Measurements from ENCODE around the gene VCAN. TPM values are rescaled to one million over a fixed set of nuclear protein-coding genes. Genes with fewer than 3 reads are reported as not detected.

The VCAN gene
- total RNA-seq, 1 donor from 2014 or later, result 431 TPM

DNA sequence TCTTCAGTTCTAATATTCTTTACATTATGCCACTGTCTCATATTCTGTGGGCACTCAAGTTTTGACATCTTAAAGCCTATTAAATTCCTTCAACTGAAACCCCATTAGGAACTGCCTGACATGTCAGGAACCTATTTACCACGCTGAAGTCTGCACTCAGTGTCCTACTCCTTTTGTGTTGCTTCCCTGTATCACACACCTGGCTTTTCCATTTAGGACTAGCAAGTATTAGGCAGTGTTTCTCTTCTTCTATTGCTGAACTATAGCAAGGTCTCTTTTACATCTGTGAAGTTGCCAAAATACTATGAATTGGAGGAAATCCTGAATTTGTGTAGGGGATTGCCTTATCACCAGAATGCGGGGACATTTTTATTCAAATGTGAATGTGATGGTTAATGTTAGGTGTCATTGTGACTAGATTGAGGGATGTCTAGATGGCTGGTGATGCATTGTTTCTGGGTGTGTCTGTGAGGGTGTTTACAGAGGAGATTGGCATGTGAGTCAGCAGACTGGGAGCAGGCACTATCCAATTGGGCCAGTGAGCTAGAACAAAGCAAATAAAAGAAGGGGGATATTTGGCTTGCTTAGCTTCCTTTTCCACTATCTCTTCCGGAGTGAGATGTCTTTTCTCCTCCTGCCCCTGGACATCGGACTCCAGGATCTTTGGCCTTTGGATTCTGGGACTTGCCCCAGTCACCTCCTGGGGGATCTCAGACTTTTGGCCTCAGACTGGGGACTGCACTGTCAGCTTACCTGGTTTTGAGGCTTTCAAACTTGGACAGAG is 21.2 kb upstream of the VCAN start:
- H3K4me1 Mint-ChIP-seq (ENCODE audit: low read depth, unreplicated experiment), result peaks cover 2% of the 10 kb centered on the region
- Histone ChIP-seq H3K36me3 (ENCODE audit: insufficient read depth, low read length) (no peaks in the 10 kb centered on the region), H3K4me2 (ENCODE audit: low read length) (no peak overlapping the region), H3K4me1 (ENCODE audit: insufficient read depth, low read length) (no peaks in the 10 kb centered on the region), H3K9ac (ENCODE audit: low read length) (no peak overlapping the region), H4K20me1 (ENCODE audit: insufficient read depth, low read length) (no peaks in the 10 kb centered on the region), H3K9me3 (ENCODE audit: insufficient read depth, low read depth, low read length) (no peaks in the 10 kb centered on the region), H2AFZ (ENCODE audit: low read depth, low read length) (no peak overlapping the region), H3K79me2 (ENCODE audit: insufficient read depth, low read length) (no peaks in the 10 kb centered on the region), H3K27ac (ENCODE audit: low read depth, low read length) (no peak overlapping the region), H3K27me3 (ENCODE audit: insufficient read depth, low read length) (no peaks in the 10 kb centered on the region), H3K4me3 (ENCODE audit: insufficient read depth, low read depth, low read length) (no peak overlapping the region)
- TF ChIP-seq, protein P1, sequence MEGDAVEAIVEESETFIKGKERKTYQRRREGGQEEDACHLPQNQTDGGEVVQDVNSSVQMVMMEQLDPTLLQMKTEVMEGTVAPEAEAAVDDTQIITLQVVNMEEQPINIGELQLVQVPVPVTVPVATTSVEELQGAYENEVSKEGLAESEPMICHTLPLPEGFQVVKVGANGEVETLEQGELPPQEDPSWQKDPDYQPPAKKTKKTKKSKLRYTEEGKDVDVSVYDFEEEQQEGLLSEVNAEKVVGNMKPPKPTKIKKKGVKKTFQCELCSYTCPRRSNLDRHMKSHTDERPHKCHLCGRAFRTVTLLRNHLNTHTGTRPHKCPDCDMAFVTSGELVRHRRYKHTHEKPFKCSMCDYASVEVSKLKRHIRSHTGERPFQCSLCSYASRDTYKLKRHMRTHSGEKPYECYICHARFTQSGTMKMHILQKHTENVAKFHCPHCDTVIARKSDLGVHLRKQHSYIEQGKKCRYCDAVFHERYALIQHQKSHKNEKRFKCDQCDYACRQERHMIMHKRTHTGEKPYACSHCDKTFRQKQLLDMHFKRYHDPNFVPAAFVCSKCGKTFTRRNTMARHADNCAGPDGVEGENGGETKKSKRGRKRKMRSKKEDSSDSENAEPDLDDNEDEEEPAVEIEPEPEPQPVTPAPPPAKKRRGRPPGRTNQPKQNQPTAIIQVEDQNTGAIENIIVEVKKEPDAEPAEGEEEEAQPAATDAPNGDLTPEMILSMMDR (IDR thresholded peaks at IDR 0.05; ENCODE audit: insufficient read depth, low read depth, low read length), result no peak
- TF ChIP-seq EZH2 (IDR thresholded peaks at IDR 0.05; ENCODE audit: insufficient read depth, low read length), result no peak
- no peak overlapping the region for H3K27ac Mint-ChIP-seq (ENCODE audit: unreplicated experiment)
- DNase-seq (ENCODE audit: low read depth), result no peak
- H3K27me3 Mint-ChIP-seq (ENCODE audit: low read depth, unreplicated experiment), result peaks cover 3% of the 10 kb centered on the region
- H3K9me3 Mint-ChIP-seq (ENCODE audit: unreplicated experiment), result peaks cover 2% of the 10 kb centered on the region
- no peaks in the 10 kb centered on the region for H3K36me3 Mint-ChIP-seq (ENCODE audit: low read depth, unreplicated experiment)
- FAIRE-seq, result no peak
- no peak overlapping the region for H3K4me3 Mint-ChIP-seq (ENCODE audit: unreplicated experiment)

DNA sequence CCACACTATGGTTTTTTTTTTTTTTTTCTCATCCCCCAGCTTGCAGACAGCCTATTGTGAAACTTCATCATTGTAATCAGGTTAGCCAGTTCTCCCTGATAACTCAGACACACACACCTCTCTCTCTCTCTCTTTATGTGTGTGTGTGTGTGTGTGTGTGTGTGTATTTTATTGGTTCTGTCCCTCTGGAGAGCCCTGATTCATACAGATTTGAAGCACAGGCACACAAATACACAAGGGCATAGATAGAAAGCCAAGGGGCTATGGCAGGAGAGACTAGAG is 20.6 kb upstream of the VCAN start:
- FAIRE-seq (no peak), DNase-seq (ENCODE audit: low read depth) (no peak)
- Mint-ChIP-seq H3K9me3 (ENCODE audit: unreplicated experiment) (peaks cover 2% of the 10 kb centered on the region), H3K4me3 (ENCODE audit: unreplicated experiment) (no peak overlapping the region), H3K4me1 (ENCODE audit: low read depth, unreplicated experiment) (peaks cover 2% of the 10 kb centered on the region), H3K27ac (ENCODE audit: unreplicated experiment) (no peak overlapping the region), H3K27me3 (ENCODE audit: low read depth, unreplicated experiment) (peaks cover 3% of the 10 kb centered on the region), H3K36me3 (ENCODE audit: low read depth, unreplicated experiment) (no peaks in the 10 kb centered on the region)
- no peaks in the 10 kb centered on the region for H3K4me1 ChIP-seq (ENCODE audit: insufficient read depth, low read length)
- H3K27ac ChIP-seq (ENCODE audit: low read depth, low read length), result no peak overlapping the region
- H4K20me1 ChIP-seq (ENCODE audit: insufficient read depth, low read length), result no peaks in the 10 kb centered on the region
- no peaks in the 10 kb centered on the region for H3K36me3 ChIP-seq (ENCODE audit: insufficient read depth, low read length)
- no peak overlapping the region for H3K4me2 ChIP-seq (ENCODE audit: low read length)
- no peaks in the 10 kb centered on the region for H3K27me3 ChIP-seq (ENCODE audit: insufficient read depth, low read length)
- TF ChIP-seq, protein P1 (IDR thresholded peaks at IDR 0.05; ENCODE audit: insufficient read depth, low read depth, low read length), result no peak
- no peak for TF ChIP-seq EZH2 (IDR thresholded peaks at IDR 0.05; ENCODE audit: insufficient read depth, low read length)
- H3K4me3 ChIP-seq (ENCODE audit: insufficient read depth, low read depth, low read length), result no peak overlapping the region
- H3K9ac ChIP-seq (ENCODE audit: low read length), result no peak overlapping the region
- no peaks in the 10 kb centered on the region for H3K9me3 ChIP-seq (ENCODE audit: insufficient read depth, low read depth, low read length)
- H2AFZ ChIP-seq (ENCODE audit: low read depth, low read length), result no peak overlapping the region
- no peaks in the 10 kb centered on the region for H3K79me2 ChIP-seq (ENCODE audit: insufficient read depth, low read length)

DNA sequence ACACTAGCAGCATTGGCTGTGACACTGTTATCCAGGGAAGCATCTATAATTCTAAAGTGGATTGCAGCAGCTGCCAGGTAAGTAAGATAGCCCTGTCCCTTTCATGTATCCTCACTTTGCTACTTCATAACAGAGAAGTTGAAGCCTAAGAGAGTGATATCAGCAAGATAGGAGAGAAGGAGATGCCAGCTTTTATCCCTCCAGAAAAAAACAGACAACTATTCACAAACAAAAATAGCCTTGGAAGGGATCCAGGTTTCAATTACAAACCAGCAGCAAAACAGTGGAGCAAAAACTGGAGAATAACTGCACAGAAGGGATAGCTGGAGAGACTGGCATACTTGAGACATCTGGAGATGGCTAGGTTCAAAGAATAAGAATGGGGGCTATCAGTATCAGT is 19.6 kb upstream of the VCAN start:
- Histone ChIP-seq H3K79me2 (ENCODE audit: insufficient read depth, low read length) (no peaks in the 10 kb centered on the region), H3K4me3 (ENCODE audit: insufficient read depth, low read depth, low read length) (no peak overlapping the region), H3K9ac (ENCODE audit: low read length) (no peak overlapping the region), H2AFZ (ENCODE audit: low read depth, low read length) (no peak overlapping the region), H3K4me2 (ENCODE audit: low read length) (no peak overlapping the region), H3K4me1 (ENCODE audit: insufficient read depth, low read length) (no peaks in the 10 kb centered on the region), H3K27ac (ENCODE audit: low read depth, low read length) (no peak overlapping the region), H4K20me1 (ENCODE audit: insufficient read depth, low read length) (no peaks in the 10 kb centered on the region), H3K27me3 (ENCODE audit: insufficient read depth, low read length) (no peaks in the 10 kb centered on the region), H3K9me3 (ENCODE audit: insufficient read depth, low read depth, low read length) (no peaks in the 10 kb centered on the region), H3K36me3 (ENCODE audit: insufficient read depth, low read length) (no peaks in the 10 kb centered on the region)
- no peak overlapping the region for H3K4me3 Mint-ChIP-seq (ENCODE audit: unreplicated experiment)
- H3K27me3 Mint-ChIP-seq (ENCODE audit: low read depth, unreplicated experiment), result peaks cover 3% of the 10 kb centered on the region
- TF ChIP-seq, protein P1 (IDR thresholded peaks at IDR 0.05; ENCODE audit: insufficient read depth, low read depth, low read length), result no peak
- no peak for TF ChIP-seq EZH2 (IDR thresholded peaks at IDR 0.05; ENCODE audit: insufficient read depth, low read length)
- no peak for FAIRE-seq
- H3K27ac Mint-ChIP-seq (ENCODE audit: unreplicated experiment), result no peak overlapping the region
- peaks cover 2% of the 10 kb centered on the region for H3K9me3 Mint-ChIP-seq (ENCODE audit: unreplicated experiment)
- no peak for DNase-seq (ENCODE audit: low read depth)
- H3K4me1 Mint-ChIP-seq (ENCODE audit: low read depth, unreplicated experiment), result peaks cover 2% of the 10 kb centered on the region
- H3K36me3 Mint-ChIP-seq (ENCODE audit: low read depth, unreplicated experiment), result no peaks in the 10 kb centered on the region

Data from astrocyte (in vitro differentiated cells and primary cell).